ENCODE results near the gene AKT3.

AKT3 gene

DNA sequence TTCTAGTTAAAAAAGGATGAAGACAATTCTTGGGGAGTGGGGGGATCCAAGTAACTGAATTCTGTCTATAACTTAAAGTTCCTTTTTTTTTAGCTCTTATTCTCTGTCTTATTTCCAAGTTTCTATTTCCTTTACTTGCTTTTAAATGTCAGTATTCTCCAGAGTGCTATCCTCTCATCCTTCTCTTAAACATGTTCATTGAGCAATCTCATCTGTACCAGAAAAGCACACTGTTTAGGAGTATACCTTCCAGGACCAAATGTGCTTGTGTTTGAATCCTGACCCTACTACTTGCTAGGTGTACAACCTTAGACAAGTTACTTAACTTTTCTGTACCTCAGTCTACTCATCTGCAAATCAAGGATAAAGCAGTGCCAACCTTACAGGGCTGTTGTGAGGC, 50.1 kb downstream of the AKT3 start:
- Histone ChIP-seq H3K4me3 (ENCODE audit: low read length, poor library complexity, severe bottlenecking) (no peak overlapping the region), H4K20me1 (ENCODE audit: insufficient read depth, low read length, poor library complexity, severe bottlenecking) (no peaks in the 10 kb centered on the region), H3K9me2 (replicated peaks; ENCODE audit: low read depth, low read length) (no peaks in the 10 kb centered on the region), H3K27me3 (ENCODE audit: insufficient read depth, low read length, poor library complexity, severe bottlenecking) (no peaks in the 10 kb centered on the region), H3K9ac (ENCODE audit: low read depth, low read length, poor library complexity, severe bottlenecking) (no peak overlapping the region), H3K4me2 (ENCODE audit: low read depth, low read length, poor library complexity, severe bottlenecking) (no peak overlapping the region), H3K79me2 (ENCODE audit: insufficient read depth, low read length) (no peaks in the 10 kb centered on the region), H3K4me1 (ENCODE audit: insufficient read depth, low read length, poor library complexity, severe bottlenecking) (no peaks in the 10 kb centered on the region), H3F3A (ENCODE audit: low read depth) (no peaks in the 10 kb centered on the region), H2AFZ (ENCODE audit: low read length) (no peak overlapping the region), H3K9me3 (ENCODE audit: insufficient read depth, low read depth, low read length) (no peaks in the 10 kb centered on the region), H3K36me3 (ENCODE audit: insufficient read depth, low read length) (no peaks in the 10 kb centered on the region)
- TF ChIP-seq, protein P1, sequence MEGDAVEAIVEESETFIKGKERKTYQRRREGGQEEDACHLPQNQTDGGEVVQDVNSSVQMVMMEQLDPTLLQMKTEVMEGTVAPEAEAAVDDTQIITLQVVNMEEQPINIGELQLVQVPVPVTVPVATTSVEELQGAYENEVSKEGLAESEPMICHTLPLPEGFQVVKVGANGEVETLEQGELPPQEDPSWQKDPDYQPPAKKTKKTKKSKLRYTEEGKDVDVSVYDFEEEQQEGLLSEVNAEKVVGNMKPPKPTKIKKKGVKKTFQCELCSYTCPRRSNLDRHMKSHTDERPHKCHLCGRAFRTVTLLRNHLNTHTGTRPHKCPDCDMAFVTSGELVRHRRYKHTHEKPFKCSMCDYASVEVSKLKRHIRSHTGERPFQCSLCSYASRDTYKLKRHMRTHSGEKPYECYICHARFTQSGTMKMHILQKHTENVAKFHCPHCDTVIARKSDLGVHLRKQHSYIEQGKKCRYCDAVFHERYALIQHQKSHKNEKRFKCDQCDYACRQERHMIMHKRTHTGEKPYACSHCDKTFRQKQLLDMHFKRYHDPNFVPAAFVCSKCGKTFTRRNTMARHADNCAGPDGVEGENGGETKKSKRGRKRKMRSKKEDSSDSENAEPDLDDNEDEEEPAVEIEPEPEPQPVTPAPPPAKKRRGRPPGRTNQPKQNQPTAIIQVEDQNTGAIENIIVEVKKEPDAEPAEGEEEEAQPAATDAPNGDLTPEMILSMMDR (conservative IDR thresholded peaks at IDR 0.05; ENCODE audit: low read length), result no peak

- no peaks in the 10 kb centered on the region for H3K79me2 ChIP-seq (ENCODE audit: insufficient read depth, low read length)
- no peaks in the 10 kb centered on the region for H3K4me1 ChIP-seq (ENCODE audit: insufficient read depth, low read length, poor library complexity, severe bottlenecking)
- TF ChIP-seq, protein P1 (conservative IDR thresholded peaks at IDR 0.05; ENCODE audit: low read length), result no peak
- no peak for TF ChIP-seq EZH2phosphoT487 (IDR thresholded peaks at IDR 0.05; ENCODE audit: borderline replicate concordance)
Observed at GRCh38 chr1:243798726-243799125, 51.3 kb downstream of the AKT3 start.

DNA sequence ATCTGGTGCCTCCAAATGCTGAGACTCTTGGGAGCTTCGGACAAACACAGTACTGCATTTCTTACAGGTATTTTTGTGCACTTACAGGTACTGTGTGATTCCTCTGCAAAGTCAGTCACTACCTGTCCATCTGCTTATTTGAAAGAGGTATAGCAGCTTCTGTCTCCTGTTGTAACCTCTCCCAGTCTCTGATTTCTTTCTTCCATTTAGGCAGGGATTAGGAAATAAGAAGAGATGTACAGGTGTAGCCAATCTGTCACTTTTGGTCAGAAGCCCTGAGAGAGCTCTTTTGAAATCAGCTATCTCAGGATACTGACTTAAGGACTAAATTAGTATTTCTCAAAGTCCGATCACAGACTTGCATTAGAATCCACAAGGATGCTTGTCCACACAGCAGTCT, 54.0 kb downstream of the AKT3 start:
- H3K9ac ChIP-seq (ENCODE audit: low read depth, low read length, poor library complexity, severe bottlenecking), result no peak overlapping the region
- H3K9me2 ChIP-seq (replicated peaks; ENCODE audit: low read depth, low read length), result no peaks in the 10 kb centered on the region
- no peaks in the 10 kb centered on the region for H3K79me2 ChIP-seq (ENCODE audit: insufficient read depth, low read length)
- no peaks in the 10 kb centered on the region for H4K20me1 ChIP-seq (ENCODE audit: insufficient read depth, low read length, poor library complexity, severe bottlenecking)
- H3F3A ChIP-seq (ENCODE audit: low read depth), result no peaks in the 10 kb centered on the region
- H3K4me3 ChIP-seq (ENCODE audit: low read length, poor library complexity, severe bottlenecking), result no peak overlapping the region
- no peaks in the 10 kb centered on the region for H3K27me3 ChIP-seq (ENCODE audit: insufficient read depth, low read length, poor library complexity, severe bottlenecking)
- no peak overlapping the region for H3K4me2 ChIP-seq (ENCODE audit: low read depth, low read length, poor library complexity, severe bottlenecking)
- no peak overlapping the region for H2AFZ ChIP-seq (ENCODE audit: low read length)
- TF ChIP-seq EZH2phosphoT487 (IDR thresholded peaks at IDR 0.05; ENCODE audit: borderline replicate concordance), result no peak
- TF ChIP-seq, protein P1 (conservative IDR thresholded peaks at IDR 0.05; ENCODE audit: low read length), result no peak
- H3K4me1 ChIP-seq (ENCODE audit: insufficient read depth, low read length, poor library complexity, severe bottlenecking), result no peaks in the 10 kb centered on the region
- no peaks in the 10 kb centered on the region for H3K9me3 ChIP-seq (ENCODE audit: insufficient read depth, low read depth, low read length)
- no peaks in the 10 kb centered on the region for H3K36me3 ChIP-seq (ENCODE audit: insufficient read depth, low read length)

More at GRCh38 chr1:243798726-243799125, 51.3 kb downstream of the AKT3 start:
- Histone ChIP-seq H3K4me3 (ENCODE audit: low read length, poor library complexity, severe bottlenecking) (no peak overlapping the region), H3K36me3 (ENCODE audit: insufficient read depth, low read length) (no peaks in the 10 kb centered on the region), H3K9me3 (ENCODE audit: insufficient read depth, low read depth, low read length) (no peaks in the 10 kb centered on the region), H3K9ac (ENCODE audit: low read depth, low read length, poor library complexity, severe bottlenecking) (no peak overlapping the region), H2AFZ (ENCODE audit: low read length) (no peak overlapping the region), H3F3A (ENCODE audit: low read depth) (no peaks in the 10 kb centered on the region), H3K9me2 (replicated peaks; ENCODE audit: low read depth, low read length) (no peaks in the 10 kb centered on the region), H4K20me1 (ENCODE audit: insufficient read depth, low read length, poor library complexity, severe bottlenecking) (no peaks in the 10 kb centered on the region), H3K4me2 (ENCODE audit: low read depth, low read length, poor library complexity, severe bottlenecking) (no peak overlapping the region), H3K27me3 (ENCODE audit: insufficient read depth, low read length, poor library complexity, severe bottlenecking) (no peaks in the 10 kb centered on the region)
